SK-N-SH treated with all-trans-retinoic acid at 6 μM for 48 hours (cell line): ENCODE measurements around the gene NRIP1.

Source experiments
- ARNTL ChIP-seq: fragments of 450-650 bp; formaldehyde crosslinking; IDR thresholded peaks from 2 replicates; pipeline ENCODE4 v1.5.0; 2020; ENCODE audit warnings: low read depth, mild to moderate bottlenecking, moderate library complexity, borderline replicate concordance
- BACH2 ChIP-seq: fragments of 250-450 bp; sonication (Bioruptor Pico); IDR thresholded peaks from 2 replicates; pipeline ENCODE4 v1.9.0; 2021; ENCODE audit warnings: mild to moderate bottlenecking, borderline replicate concordance
- CREB5 ChIP-seq: fragments of 250-450 bp; sonication (Bioruptor Pico); IDR thresholded peaks from 2 replicates; pipeline ENCODE4 v1.5.1; 2020; ENCODE audit warnings: low read depth, mild to moderate bottlenecking, moderate library complexity
- PATZ1 ChIP-seq: fragments of 250-450 bp; sonication (Bioruptor Pico); IDR thresholded peaks from 2 replicates; pipeline ENCODE4 v1.8.0; 2020; ENCODE audit warnings: mild to moderate bottlenecking, moderate library complexity, borderline replicate concordance
- PPARA ChIP-seq: fragments of 250-450 bp; sonication (Bioruptor Pico); IDR thresholded peaks from 2 replicates; pipeline ENCODE4 v1.5.0; 2020; ENCODE audit warnings: mild to moderate bottlenecking, borderline replicate concordance
- RARB ChIP-seq: fragments of 250-450 bp; sonication (Bioruptor Pico); IDR thresholded peaks from 2 replicates; pipeline ENCODE4 v1.8.0; 2021; ENCODE audit warnings: mild to moderate bottlenecking, moderate library complexity
- TCF4 ChIP-seq: fragments of 250-450 bp; sonication (Bioruptor Pico); IDR thresholded peaks from 2 replicates; pipeline ENCODE4 v1.8.0; 2021; ENCODE audit warnings: mild to moderate bottlenecking, moderate library complexity, borderline replicate concordance
- TSHZ2 ChIP-seq: fragments of 250-450 bp; sonication (Bioruptor Pico); IDR thresholded peaks from 2 replicates; pipeline ENCODE4 v1.5.0; 2020; ENCODE audit warnings: mild to moderate bottlenecking, moderate library complexity
- ZFP3 ChIP-seq: fragments of 250-450 bp; sonication (Bioruptor Pico); IDR thresholded peaks from 2 replicates; pipeline ENCODE4 v1.5.0; 2020; ENCODE audit warnings: mild to moderate bottlenecking, moderate library complexity
- ZFP30 ChIP-seq: fragments of 450-650 bp; formaldehyde crosslinking; IDR thresholded peaks from 2 replicates; pipeline ENCODE4 v1.5.0; 2022; ENCODE audit warnings: mild to moderate bottlenecking, moderate library complexity
- ZNF565 ChIP-seq: fragments of 450-650 bp; formaldehyde crosslinking; conservative IDR thresholded peaks from 2 replicates; pipeline ENCODE4 v1.5.0; 2020; ENCODE audit warnings: low read depth, mild to moderate bottlenecking, moderate library complexity

GRCh38 chr21:14979264-14979663, 85.5 kb downstream of the NRIP1 start:
- TF ChIP-seq TSHZ2 (CRISPR knock-in tag) (no peak), BACH2 (CRISPR knock-in tag) (no peak), PATZ1 (CRISPR knock-in tag) (no peak), ARNTL (CRISPR knock-in tag) (no peak), PPARA (CRISPR knock-in tag) (no peak), ZFP30 (no peak), ZFP3 (CRISPR knock-in tag) (no peak), ZNF565 (CRISPR knock-in tag) (no peak), RARB (CRISPR knock-in tag) (no peak), TCF4 (CRISPR knock-in tag) (no peak), CREB5 (no peak)
